SK-N-SH (cell line): ENCODE measurements around the gene CA4. TPM values are rescaled to one million over a fixed set of nuclear protein-coding genes. Genes with fewer than 3 reads are reported as not detected.

Experiments
- CTCF ChIA-PET: fragments of 300-600, 350-600 bp; formaldehyde crosslinking; extraction: SDS; loops from one replicate; lab custom pipeline; 2021; lab: Yijun Ruan, JAX
- POLR2A ChIA-PET: fragments of 350-600 bp; sonication (Branson Sonifier 250); formaldehyde crosslinking; extraction: SDS; loops from one replicate; lab custom pipeline; 2020; ENCODE audit warnings: antibody characterized with exemption, inconsistent platforms; lab: Yijun Ruan, JAX
- DNase-seq: peaks from one replicate; pipeline ENCODE4 v3.0.0; 2012
- H2AFZ ChIP-seq: fragments of 200-600 bp; sonication (generic); 2 replicates; pipeline ENCODE4 v1.8.1; 2016; ENCODE audit warnings: antibody characterized with exemption, mild to moderate bottlenecking, low read depth
- H3F3A ChIP-seq: fragments of 200-600 bp; sonication (generic); replicated peaks from 2 replicates; pipeline ENCODE3; 2016; ENCODE audit warnings: antibody characterized with exemption, mild to moderate bottlenecking; ENCODE audit not compliant: insufficient read depth
- H3K27ac ChIP-seq, 2 experiments: fragments of 200-500 bp in 1 of 2; fragments of 200-600 bp in 1 of 2; sonication (Bioruptor generic) in 1 of 2; sonication (generic), shearing (Covaris generic) in 1 of 2; 2 replicates each; pipeline versions ENCODE4 v1.5.1 to v1.6.1; 2014 to 2016; ENCODE audit warnings: low read depth in 2 of 2, inconsistent platforms in 1 of 2, low read length in 1 of 2, mild to moderate bottlenecking in 1 of 2, mixed read lengths in 1 of 2
- H3K27me3 ChIP-seq: fragments of 200-600 bp; sonication (generic), shearing (Covaris generic); 2 replicates; pipeline ENCODE4 v1.6.1; 2016; ENCODE audit warnings: mixed run types; ENCODE audit not compliant: insufficient read depth
- H3K36me3 ChIP-seq, 2 experiments: fragments of 200-500 bp in 1 of 2; fragments of 200-600 bp in 1 of 2; sonication (Bioruptor generic) in 1 of 2; sonication (generic) in 1 of 2; replicated peaks in 1 of 2; 2 replicates each; pipeline versions ENCODE3 to v1.5.1; 2014 to 2016; ENCODE audit warnings: low read length in 1 of 2, mild to moderate bottlenecking in 1 of 2; ENCODE audit not compliant: insufficient read depth in 2 of 2, control insufficient read depth in 1 of 2
- H3K4me1 ChIP-seq, 2 experiments: fragments of 200-500 bp in 1 of 2; fragments of 200-600 bp in 1 of 2; sonication (Bioruptor generic) in 1 of 2; sonication (generic), shearing (Covaris generic) in 1 of 2; 2 replicates each; pipeline versions ENCODE4 v1.5.1 to v1.6.1; 2014 to 2016; ENCODE audit warnings: low read depth in 1 of 2, low read length in 1 of 2, mixed run types in 1 of 2; ENCODE audit not compliant: insufficient read depth in 2 of 2, control insufficient read depth in 1 of 2
- H3K4me2 ChIP-seq: fragments of 200-600 bp; sonication (generic), shearing (Covaris generic); 2 replicates; pipeline ENCODE4 v1.6.1; 2017; ENCODE audit warnings: mixed run types
- H3K4me3 ChIP-seq, 2 experiments: fragments of 200-500 bp in 1 of 2; fragments of 200-600 bp in 1 of 2; sonication (Bioruptor generic) in 1 of 2; sonication (generic), shearing (Covaris generic) in 1 of 2; 2 replicates each; pipeline versions ENCODE4 v1.5.1 to v1.8.1; 2014 to 2016; ENCODE audit warnings: low read depth in 2 of 2, inconsistent platforms in 1 of 2, low read length in 1 of 2, mild to moderate bottlenecking in 1 of 2, mixed read lengths in 1 of 2, moderate library complexity in 1 of 2
- H3K79me2 ChIP-seq: fragments of 200-600 bp; sonication (generic); 2 replicates; pipeline ENCODE4 v1.8.1; 2017; ENCODE audit warnings: mild to moderate bottlenecking; ENCODE audit not compliant: insufficient read depth
- H3K9ac ChIP-seq: fragments of 200-600 bp; sonication (generic); 2 replicates; pipeline ENCODE4 v1.6.1; 2017; ENCODE audit warnings: mixed run types
- H3K9me2 ChIP-seq: fragments of 200-600 bp; sonication (generic); 2 replicates; pipeline ENCODE4 v1.6.1; 2017; ENCODE audit warnings: mixed run types
- H3K9me3 ChIP-seq: fragments of 200-600 bp; sonication (generic); 2 replicates; pipeline ENCODE4 v1.6.1; 2017; ENCODE audit warnings: mixed run types, mild to moderate bottlenecking, moderate library complexity
- H4K20me1 ChIP-seq: fragments of 200-600 bp; sonication (generic); 2 replicates; pipeline ENCODE4 v1.6.1; 2017; ENCODE audit warnings: mild to moderate bottlenecking, mixed run types; ENCODE audit not compliant: insufficient read depth
- EP300 ChIP-seq, 2 experiments: IDR thresholded peaks; 2 replicates each; pipeline versions ENCODE4 v1.4.0 to v1.6.1; 2012; ENCODE audit warnings: borderline replicate concordance in 1 of 2, low read depth in 1 of 2, low read length in 1 of 2
- EZH2phosphoT487 ChIP-seq: fragments of 200-600 bp; sonication (generic); IDR thresholded peaks from 2 replicates; pipeline ENCODE4 v1.6.1; 2017; ENCODE audit warnings: low read depth, mixed run types, mild to moderate bottlenecking, antibody characterized with exemption, moderate library complexity, borderline replicate concordance
- FOSL2 ChIP-seq: IDR thresholded peaks from 2 replicates; pipeline ENCODE4 v1.4.0; 2012; ENCODE audit warnings: low read depth, mild to moderate bottlenecking, moderate library complexity, borderline replicate concordance
- FOXJ3 ChIP-seq: sonication (generic); formaldehyde crosslinking; IDR thresholded peaks from 2 replicates; pipeline ENCODE4 v1.5.1; 2020; ENCODE audit warnings: mild to moderate bottlenecking, missing genetic modification reagents
- GABPA ChIP-seq: IDR thresholded peaks from 2 replicates; pipeline ENCODE4 v1.4.0; 2012; ENCODE audit warnings: low read depth, mild to moderate bottlenecking
- IRF3 ChIP-seq: fragments of 150-350 bp; IDR thresholded peaks from 2 replicates; pipeline ENCODE4 v1.6.1; 2016; ENCODE audit warnings: mild to moderate bottlenecking, low read depth, low read length
- JUND ChIP-seq: IDR thresholded peaks from 2 replicates; pipeline ENCODE4 v1.4.0; 2012
- MEF2A ChIP-seq: IDR thresholded peaks from 2 replicates; pipeline ENCODE4 v1.4.0; 2012; ENCODE audit warnings: low read depth, borderline replicate concordance
- MXI1 ChIP-seq: IDR thresholded peaks from 2 replicates; pipeline ENCODE4 v1.6.1; 2012; ENCODE audit warnings: mild to moderate bottlenecking, low read depth, low read length, improper control_type of control experiment
- NRF1 ChIP-seq: IDR thresholded peaks from 2 replicates; pipeline ENCODE4 v1.6.1; 2012; ENCODE audit warnings: low read depth, mild to moderate bottlenecking, low read length
- PBX3 ChIP-seq: IDR thresholded peaks from 2 replicates; pipeline ENCODE4; 2012
- POLR2AphosphoS5 ChIP-seq: IDR thresholded peaks from 2 replicates; pipeline ENCODE4 v1.6.1; 2012; ENCODE audit warnings: low read depth, low read length
- RCOR1 ChIP-seq: fragments of 150-350 bp; IDR thresholded peaks from 2 replicates; pipeline ENCODE4 v1.6.1; 2017; ENCODE audit warnings: antibody characterized with exemption, low read length
- SIN3A ChIP-seq: IDR thresholded peaks from 2 replicates; pipeline ENCODE4 v1.6.1; 2012; ENCODE audit warnings: low read depth, mild to moderate bottlenecking, low read length, moderate library complexity, borderline replicate concordance
- SMC3 ChIP-seq: IDR thresholded peaks from 2 replicates; pipeline ENCODE4 v1.6.1; 2012; ENCODE audit warnings: low read depth, low read length, improper control_type of control experiment
- TAF1 ChIP-seq: IDR thresholded peaks from 2 replicates; pipeline ENCODE4 v1.6.1; 2012; ENCODE audit warnings: low read depth, mild to moderate bottlenecking, low read length, moderate library complexity, borderline replicate concordance
- TEAD4 ChIP-seq: IDR thresholded peaks from 2 replicates; pipeline ENCODE4 v1.4.0; 2012; ENCODE audit warnings: mild to moderate bottlenecking, borderline replicate concordance; ENCODE audit not compliant: insufficient read depth
- WGBS: methylation state at CpG from one replicate; pipeline ENCODE4 v1.1.6; 2017; ENCODE audit warnings: low lambda C conversion rate; 5-methylcytosine and 5-hydroxymethylcytosine counted together
- polyA plus RNA-seq, 3 experiments: library from polyadenylated mRNA; depleted of rRNA; stranded (reverse); fragments of >200 nt; gene quantifications; 2 replicates each; pipeline ENCODE4 v1.2.3, GENCODE V29; 2012

The CA4 gene
- polyA plus RNA-seq, 1 of the 3 experiments (the other 2 are of a cell fraction), result 0.21 TPM

- TF ChIP-seq EZH2phosphoT487 (no peak), MEF2A (no peak), TAF1 (no peak), IRF3 (no peak), FOXJ3 (CRISPR knock-in tag) (no peak), MXI1 (no peak)
Observed at GRCh38 chr17:60128171-60128859, 21.5 kb upstream of the CA4 start (continued).

GRCh38 chr17:60129164-60129563, 20.6 kb upstream of the CA4 start:
- no peaks in the 10 kb centered on the region for H3K9me2 ChIP-seq
- no peaks in the 10 kb centered on the region for H4K20me1 ChIP-seq
- TF ChIP-seq PBX3 (no peak), NRF1 (no peak), TEAD4 (no peak)
- TF ChIP-seq, all 33 proteins: peak for 0
- Histone ChIP-seq H3K27me3 (no peaks in the 10 kb centered on the region), H3K9me3 (no peaks in the 10 kb centered on the region), H3K4me1 (peaks cover 2 to 4% of the 10 kb centered on the region in 2 experiments; a peak in 1 of 4 replicates), H3K36me3 (peaks cover 0 to 10% of the 10 kb centered on the region in 2 experiments), H3K9ac (no peak overlapping the region), H2AFZ (no peak overlapping the region), H3K4me3 (no peak overlapping the region), H3K4me2 (no peak overlapping the region), H3K79me2 (peaks cover 25% of the 10 kb centered on the region), H3F3A (no peaks in the 10 kb centered on the region), H3K27ac (no peak overlapping the region)
- POLR2A ChIA-PET, result no interaction called here
- CTCF ChIA-PET, result interaction anchor here (1.3 to 2.3 kb wide), 2 partner anchors 14 to 510 kb away, joined by 3 to 11 read pairs; no protein-coding TSS in a partner anchor
- DNase-seq, result no peak
- WGBS, result 92% methylated on average over 4 of the region's 4 CpGs

GRCh38 chr17:60130466-60130865, 19.3 kb upstream of the CA4 start:
- no peaks in the 10 kb centered on the region for H3K9me2 ChIP-seq
- no peak for TF ChIP-seq FOSL2
- no peak for TF ChIP-seq POLR2AphosphoS5
- TF ChIP-seq IRF3, result no peak
- no peak for TF ChIP-seq JUND
- no peak for TF ChIP-seq GABPA
- no peak for TF ChIP-seq SMC3
- TF ChIP-seq RCOR1, result no peak
- TF ChIP-seq SIN3A, result no peak
- no peak for TF ChIP-seq EP300 (IDR thresholded peaks at IDR 0.05; ENCODE audit: borderline replicate concordance in 1 of 2, low read depth in 1 of 2, low read length in 1 of 2)
- TF ChIP-seq EZH2phosphoT487, result no peak
- no peak overlapping the region for H3K4me3 ChIP-seq
- 87% methylated on average over 3 of the region's 3 CpGs for WGBS
- H3K27ac ChIP-seq, result no peak overlapping the region
- H3K9ac ChIP-seq, result no peak overlapping the region
- no peak overlapping the region for H2AFZ ChIP-seq
- H4K20me1 ChIP-seq, result no peaks in the 10 kb centered on the region
- H3F3A ChIP-seq, result peaks cover 3% of the 10 kb centered on the region
- H3K36me3 ChIP-seq, result peaks cover 0 to 10% of the 10 kb centered on the region in 2 experiments
- H3K27me3 ChIP-seq, result no peaks in the 10 kb centered on the region
- peaks cover 34% of the 10 kb centered on the region for H3K79me2 ChIP-seq
- CTCF ChIA-PET, result no interaction called here
- no peak for DNase-seq
- POLR2A ChIA-PET, result no interaction called here
- no peaks in the 10 kb centered on the region for H3K9me3 ChIP-seq
- H3K4me1 ChIP-seq, result peaks cover 2 to 12% of the 10 kb centered on the region in 2 experiments; a peak in 1 of 4 replicates
- H3K4me2 ChIP-seq, result no peak overlapping the region
